Activated CD8-positive, alpha-beta memory T cell treated with anti-CD3 and anti-CD28 coated beads, Interleukin-2, amount 50 U/mL, for 24 hours (primary cell): ENCODE results near the gene PTPRT.

Experiments
- DNase-seq: peaks from one replicate; pipeline ENCODE4 v3.0.0-alpha.2; 2020; ENCODE audit errors: extremely low read depth

Gene PTPRT

DNA sequence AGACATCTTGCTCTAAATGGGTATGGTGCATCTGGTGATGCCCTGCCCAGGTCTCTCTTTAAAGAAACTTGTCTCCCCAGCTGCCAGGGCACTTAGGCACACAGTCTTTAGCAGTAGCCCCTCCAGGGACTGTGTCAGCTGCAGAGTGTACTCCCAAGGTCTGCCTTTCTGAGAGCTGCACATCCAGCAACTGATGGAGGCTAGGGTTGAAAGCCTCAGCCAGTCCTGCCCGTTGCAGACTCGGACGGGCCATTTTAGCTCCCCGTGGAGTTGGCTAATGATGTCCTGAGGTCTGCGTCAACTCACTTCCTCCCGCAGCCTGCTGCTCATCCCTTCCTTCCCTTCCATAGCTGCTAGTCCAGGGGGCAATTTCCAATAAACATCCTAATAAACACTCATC lies 381.8 kb downstream of the PTPRT start:
- no peak for DNase-seq

DNA sequence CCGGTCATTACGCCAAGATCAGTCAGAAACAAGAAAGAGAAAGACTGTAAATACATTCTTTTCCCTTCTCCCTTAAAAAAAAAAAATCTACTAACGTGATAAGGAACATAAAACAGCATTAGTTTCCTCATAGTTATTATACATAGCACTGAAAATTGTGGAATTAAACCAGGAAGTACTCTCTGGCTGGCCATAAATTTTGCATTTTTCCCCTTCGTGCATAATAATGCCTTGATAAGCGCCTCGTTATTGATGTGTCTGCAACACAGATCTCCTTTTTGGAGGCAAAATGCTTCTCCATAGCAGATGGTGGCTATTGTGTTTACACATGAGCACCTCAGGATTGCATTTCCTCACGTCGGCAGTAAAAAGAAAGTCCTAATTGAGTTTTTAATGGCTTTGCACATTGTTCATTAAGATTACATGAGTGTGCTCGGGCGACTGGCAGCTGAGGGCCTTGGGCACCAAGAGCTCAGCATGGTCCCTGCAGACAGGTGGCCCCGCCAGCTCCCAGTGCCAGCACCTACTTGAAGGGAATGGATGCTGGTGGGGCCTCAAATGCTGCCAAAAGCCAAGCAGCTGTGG lies 394.5 kb downstream of the PTPRT start:
- DNase-seq, result no peak

DNA sequence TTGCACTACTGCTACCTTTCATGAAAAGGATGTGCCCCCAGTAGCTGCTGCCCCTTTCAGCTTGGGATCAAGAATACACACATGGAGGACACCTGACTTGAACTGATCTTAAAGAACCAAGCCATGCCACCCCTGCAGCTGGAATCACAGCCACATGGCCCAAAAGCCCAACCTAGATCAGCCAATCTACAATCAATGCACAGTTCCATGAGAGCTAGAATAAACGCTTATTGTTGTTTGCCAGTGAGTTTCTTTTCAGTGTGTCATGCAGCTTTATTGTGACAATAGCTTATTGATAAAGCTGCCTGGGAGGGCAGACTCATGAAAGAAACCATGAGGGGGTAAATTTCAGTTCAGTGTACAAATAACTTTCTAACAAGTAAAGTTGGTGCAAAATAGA lies 397.7 kb downstream of the PTPRT start:
- DNase-seq, result no peak

DNA sequence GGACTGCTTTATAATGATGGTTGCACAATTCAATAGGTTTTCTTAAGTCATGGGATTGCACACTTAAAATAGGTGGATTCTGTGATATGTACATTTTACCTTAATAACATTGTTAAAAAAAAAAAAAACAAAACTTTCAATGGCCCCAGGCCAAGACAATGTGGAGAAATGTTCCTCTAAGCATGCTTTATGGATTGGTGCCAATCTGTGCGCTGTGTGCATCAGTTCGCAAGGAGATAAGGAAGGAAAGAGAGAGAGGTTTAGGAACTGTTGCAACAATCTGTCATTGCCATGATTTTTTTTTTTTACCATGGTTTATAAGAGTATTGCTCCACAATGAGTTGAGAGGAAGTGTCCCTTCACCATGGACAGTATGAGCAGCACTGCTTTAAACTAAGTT lies 399.6 kb downstream of the PTPRT start:
- no peak for DNase-seq

DNA sequence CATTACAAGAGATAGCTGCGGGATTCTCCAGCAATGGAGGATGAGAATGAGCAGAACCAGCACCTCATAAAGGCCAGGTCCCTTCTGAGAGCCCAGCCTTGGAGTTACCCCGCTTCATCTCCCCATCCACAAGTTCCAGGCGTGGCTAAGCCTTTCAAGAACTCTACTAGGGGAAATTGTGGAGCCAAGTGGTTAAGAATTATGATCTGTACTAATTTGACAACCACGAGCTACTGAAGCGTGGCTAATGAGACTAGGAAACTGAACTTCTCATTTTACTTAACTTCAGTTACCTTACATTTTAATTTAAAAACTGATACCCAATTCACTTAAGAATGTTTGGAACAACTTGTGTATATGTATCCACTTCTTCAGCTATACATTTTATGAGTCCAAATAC lies 401.0 kb downstream of the PTPRT start:
- no peak for DNase-seq

DNA sequence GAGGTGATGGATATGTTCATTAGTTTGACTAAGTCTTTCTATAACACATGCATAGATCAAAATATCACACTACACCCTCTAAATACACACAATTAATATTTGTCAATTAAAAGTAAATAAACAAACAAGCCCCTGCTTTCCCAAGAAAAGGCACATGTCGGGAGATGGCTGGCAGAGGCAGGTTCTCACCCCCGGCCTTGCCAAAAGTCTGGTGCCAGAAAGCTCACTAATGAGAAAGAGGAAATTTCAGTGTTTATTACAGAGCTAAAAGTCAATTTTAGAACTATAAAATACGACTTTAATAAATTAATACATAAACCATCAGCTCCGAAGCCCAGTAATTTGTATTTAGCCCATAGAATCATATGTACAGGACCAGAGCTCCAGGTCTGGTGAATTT lies 404.7 kb downstream of the PTPRT start:
- no peak for DNase-seq

DNA sequence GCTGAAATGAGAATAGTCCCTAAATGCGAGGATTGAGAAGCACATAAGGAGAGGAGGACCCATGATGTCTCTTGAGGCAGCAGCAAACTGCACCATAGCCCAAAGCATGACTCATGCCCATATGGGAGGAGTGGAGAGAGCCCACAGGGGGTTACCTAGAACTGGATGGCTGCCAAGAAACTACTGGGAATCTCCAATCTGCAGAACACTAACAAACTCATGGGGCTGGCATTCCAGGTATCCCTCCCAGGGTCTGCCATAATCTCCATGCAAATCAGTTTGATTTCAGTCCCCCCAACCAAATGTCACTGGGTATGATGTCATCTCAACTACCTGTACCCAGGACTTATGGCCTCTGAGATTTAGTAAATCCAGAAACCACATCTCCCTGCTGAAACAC lies 410.5 kb downstream of the PTPRT start:
- DNase-seq, result no peak

DNA sequence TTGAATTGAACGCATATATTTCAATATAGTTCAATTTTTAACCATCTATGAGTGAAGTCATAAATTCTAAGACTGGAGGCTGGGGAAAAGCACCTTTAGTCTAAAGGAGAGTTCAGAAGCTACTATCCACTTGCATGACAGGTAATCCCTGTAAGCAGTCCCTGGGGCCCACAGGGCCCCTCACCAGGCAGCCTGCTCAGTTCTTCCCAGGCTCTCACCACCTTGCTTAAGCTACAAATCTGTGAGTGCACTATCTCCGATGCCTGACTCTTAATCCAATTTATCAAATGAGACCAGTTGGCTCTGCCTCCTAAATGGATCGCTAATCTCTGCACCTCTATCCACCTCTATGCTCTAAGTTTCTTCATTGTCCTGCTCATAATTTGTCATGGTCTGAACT lies 413.8 kb downstream of the PTPRT start:
- no peak for DNase-seq

DNA sequence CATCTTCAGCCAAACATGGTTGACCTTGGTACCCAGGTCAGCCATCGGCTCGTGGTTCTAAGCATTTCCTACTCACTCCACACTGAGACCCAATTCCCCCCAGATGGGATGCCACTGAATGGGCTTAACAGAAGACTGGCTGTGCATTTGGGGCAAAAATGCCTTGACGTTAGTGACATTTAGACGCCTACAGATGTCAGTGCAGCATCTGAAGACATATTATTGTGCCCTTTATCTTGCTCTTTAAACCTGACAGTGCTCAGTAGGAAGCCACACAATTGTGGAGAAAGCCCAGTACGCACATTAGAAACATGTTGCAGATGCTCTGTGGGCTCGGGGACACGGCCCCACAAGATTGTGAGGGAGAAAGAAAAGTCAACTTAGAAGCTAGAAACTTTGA lies 414.7 kb downstream of the PTPRT start:
- DNase-seq, result no peak

DNA sequence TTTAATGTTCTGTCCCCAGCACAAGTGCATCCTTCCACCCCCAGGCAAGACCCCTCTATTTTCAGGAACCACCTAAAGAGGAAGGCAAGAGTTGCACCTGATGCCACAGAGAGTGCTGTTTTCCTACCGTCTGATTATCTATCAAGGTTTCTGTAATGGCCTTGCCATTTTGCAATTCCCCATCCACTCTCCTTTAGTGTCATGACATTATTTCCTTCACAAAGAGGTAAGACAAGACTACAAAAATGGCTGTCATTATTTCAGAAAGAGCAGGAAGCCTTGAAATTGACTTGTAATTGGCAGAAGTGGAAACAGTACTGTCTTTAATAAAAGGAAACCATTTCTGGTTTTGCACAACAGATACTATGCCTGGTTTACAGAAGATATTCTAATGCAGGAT lies 426.7 kb downstream of the PTPRT start:
- no peak for DNase-seq

DNA sequence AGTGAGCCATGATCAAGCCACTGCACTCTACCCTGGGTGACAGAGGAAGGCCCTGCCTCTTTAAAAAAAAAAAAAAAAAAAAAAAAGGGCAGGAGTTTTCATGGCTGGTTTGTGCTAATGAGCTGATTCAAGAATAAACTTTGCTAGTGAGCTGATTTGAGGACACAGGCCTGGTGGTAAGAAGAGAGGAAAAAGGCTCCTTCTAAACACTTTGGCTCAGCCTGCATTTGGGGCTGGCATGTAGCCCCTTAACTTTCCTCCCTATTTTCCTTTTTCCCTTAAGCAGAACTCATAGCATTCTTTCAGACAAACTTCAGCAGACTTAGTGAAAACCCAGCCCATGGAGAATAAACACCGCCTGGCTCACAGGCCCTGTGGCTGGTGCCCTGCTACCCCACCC lies 432.7 kb downstream of the PTPRT start:
- DNase-seq, result no peak

DNA sequence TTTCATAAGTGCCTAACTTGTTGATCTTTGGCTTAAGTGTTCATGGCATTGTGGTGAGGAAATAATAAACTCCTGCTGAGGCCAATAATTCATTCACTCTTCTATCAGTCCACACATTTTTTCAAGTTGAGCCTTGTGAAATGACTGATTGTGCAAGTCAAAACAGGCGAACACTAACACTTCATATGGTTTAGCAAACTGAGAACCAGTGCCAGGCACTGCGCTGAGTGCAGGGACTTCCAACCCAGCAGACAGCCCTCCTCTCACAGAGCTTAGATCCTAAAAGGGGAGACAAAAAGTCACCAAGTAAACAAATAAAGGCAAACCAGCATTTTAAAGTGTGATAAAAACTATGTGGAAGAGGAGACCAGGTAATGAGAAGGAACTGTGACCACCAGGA lies 435.0 kb downstream of the PTPRT start:
- DNase-seq, result no peak

DNA sequence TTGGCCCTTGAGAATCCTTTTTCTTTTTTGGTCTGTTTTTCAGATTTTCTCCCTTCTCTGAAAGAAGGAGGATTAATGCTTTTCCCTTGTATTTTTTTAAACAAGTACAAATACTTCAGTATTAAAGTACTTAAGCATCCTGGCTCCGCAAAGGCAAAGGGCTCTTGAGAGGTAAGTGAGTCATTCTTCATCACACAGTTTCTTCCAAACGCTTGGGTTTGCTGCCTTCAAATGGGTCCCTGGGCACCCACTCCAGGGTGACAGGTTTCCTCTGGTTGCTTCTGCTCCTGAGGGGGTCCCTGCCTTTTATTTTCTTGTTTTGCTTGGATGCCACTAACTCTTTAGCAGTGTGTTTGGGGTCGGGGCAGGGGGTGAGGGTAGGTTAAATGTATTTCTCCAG lies 437.1 kb downstream of the PTPRT start:
- no peak for DNase-seq

DNA sequence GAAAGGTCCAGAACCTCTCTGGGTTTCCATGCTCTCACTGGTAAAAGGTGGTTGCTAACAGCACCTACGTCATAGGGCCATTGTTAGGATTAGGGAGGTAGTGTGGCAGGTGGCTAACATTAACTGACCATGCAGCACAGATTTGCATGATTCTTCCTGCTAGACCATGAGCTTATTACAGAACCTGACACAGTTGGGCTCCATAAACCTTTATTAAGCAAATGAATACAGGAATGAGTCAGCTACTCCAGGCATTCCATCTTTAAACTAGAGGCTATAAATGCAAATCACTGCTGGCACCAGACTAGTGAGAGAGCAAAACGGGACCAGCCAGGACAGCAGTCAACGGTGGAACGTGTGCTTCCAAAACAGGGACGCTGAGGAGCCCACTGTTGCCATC lies 440.1 kb downstream of the PTPRT start:
- no peak for DNase-seq

DNA sequence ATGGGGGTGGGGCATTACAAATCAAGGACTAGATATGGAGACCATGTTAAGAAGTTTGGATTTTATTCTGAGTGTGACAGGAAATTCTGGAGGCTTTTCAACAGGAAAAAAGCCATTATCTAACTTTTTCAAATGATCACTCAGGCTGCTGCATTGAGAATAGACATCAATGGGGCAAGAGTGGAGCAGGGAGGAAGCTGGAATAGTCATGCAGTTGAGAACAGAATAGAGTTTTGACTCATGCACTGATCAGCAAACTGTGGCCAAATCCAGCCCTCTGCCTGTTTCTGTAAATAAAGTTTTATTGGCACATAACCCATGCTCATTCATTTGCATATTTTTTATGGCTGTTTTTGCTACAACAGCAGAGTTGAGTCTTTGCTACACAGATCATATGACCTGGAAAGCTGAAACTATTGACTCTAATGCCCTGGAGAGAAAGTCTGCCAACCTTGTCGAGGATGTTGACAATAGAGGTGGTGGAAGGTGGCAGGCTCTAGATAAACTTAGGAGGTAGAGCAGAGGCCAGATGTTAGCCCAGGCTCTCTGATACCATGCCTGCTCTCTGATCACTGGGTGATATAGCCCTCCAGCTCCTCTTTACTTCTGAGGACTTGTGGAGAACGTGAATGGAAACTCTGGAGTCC lies 441.8 kb downstream of the PTPRT start:
- DNase-seq, result no peak

DNA sequence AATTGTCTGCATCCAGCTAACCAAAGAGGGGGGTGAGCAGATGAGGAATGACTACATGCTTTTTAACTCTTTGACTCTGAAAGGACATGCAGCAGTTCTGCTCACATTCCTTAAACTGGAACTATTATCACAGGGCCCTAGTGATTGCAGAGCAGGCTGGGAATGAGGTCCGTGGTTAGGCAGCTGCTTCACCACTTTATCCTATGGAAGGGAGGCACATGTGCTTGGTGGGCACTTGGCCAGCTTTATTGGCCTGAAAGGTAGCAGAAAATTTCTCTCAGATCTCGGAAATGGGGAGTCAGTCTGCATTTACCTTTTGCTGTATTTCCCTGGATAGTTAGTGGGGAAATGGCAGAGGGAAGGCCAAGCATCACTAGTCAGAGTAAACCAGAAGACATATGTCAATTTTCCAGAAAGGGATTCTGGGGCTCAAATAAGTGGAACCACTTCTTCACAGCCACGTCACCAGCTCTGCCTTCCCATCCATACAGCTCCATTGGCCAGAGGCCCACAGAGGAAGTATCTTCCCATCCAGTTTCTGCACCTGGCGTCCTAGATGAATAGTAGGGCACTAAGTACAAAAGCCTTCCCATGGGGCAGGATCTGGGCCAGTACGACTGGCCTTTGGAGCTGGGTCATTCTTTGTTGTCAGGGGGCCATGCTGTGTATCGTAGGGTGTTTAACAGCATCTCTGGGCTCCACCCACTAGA lies 444.8 kb downstream of the PTPRT start:
- DNase-seq, result no peak

DNA sequence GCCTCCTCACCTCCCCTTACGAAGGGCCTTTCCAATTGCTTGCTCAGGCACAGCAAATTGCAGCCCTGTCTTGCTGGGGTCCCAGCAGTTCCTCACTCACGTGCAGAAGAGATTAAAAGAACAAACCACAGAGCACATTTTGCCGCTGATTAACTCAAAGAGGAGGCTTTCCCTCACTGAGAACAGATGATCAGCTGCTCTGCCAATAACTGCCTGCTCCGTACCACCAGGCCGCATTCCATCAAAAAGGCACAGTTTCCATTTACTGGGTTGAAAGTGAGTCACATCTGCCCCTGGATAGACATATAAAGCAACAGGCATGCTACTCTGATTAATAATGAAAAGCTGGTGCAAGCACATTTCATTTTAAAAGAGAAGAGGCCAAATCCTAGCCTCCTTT lies 446.8 kb downstream of the PTPRT start:
- no peak for DNase-seq

DNA sequence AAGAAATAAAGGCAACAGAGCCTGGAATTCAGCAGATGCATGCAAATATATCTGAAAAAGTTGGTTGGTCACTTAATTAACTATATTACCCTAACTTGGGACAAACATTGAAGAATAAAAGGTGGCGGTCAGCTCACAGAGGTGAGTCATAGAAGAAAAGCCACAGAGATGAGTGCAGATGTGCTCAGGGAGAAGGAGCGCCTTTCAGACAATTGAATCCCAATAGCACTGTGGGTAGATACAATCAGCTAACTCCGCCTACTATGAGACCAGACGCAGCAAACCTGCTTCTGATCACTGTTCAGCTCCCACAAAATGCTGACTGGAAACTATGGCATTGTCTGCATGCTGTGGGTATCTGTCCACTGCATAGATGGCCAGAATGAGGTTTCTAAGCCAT lies 447.8 kb downstream of the PTPRT start:
- DNase-seq, result no peak

DNA sequence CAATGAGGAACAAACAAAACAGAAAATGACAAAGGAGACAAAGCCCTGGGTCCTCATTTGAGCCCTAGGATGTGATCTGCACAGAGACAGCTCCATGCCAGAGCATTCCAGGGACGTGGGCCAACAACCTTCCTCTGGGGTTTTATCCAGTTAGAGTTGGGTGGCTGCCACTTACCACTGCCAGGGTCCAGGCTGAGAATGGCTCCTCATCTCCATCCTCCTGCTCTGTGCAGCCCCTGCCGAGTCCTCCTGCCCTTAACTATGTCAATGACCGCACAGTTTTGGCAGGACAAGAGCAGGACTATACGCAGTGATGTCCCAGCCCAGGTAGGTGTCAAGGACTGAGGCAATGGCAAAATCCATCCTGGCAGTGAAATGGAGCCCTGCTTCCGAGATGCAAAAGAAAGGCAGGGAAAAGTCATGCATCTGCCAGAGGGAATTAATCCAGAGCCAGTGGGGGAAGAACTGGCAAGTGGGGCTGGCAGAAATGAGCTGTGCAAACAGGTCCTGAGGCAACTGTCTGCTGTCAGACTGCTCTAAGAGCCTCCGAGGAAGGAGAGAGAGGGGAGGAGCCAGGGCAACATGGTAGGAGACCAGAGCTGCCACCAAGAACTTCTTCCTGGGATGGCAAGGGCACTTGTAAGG lies 449.4 kb downstream of the PTPRT start:
- DNase-seq, result no peak

DNA sequence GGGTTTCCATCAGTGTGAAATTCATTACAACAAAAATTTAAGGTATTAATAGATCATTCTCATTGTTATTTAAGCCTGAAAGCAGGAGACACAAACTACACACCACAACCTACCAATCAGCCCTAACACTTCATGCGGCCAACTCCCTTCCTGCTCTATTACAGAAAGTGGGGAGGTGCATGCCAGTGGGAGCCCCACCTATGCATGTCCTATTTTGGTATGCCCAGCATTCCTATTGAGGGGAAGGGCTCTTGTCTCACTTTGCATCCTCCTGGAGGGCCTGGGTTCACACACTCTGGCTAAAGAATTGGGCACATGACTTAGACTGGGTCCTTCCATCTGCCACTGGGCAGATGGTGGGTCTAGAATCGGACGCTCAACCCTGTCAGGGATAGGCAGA lies 450.0 kb downstream of the PTPRT start:
- DNase-seq, result no peak

DNA sequence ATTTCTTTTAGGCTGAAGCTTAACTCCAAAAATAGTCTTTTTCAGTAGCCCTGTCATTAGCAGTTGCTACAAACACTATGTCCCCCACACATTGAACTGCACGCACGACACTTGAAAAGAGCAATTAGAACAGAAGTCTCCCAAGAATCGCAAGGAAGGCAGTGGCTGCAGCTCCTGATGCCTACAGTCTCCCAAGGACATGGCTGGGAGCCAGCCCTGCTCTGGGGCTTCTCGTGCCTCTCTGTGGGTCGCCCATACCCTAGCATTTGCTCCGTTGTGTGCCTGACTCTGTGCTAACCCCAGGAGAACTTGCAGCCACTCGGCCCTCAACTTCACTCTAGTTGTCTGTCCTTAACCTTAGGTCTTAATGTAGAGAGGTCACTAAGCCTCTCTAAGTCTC lies 454.2 kb downstream of the PTPRT start:
- DNase-seq, result no peak

DNA sequence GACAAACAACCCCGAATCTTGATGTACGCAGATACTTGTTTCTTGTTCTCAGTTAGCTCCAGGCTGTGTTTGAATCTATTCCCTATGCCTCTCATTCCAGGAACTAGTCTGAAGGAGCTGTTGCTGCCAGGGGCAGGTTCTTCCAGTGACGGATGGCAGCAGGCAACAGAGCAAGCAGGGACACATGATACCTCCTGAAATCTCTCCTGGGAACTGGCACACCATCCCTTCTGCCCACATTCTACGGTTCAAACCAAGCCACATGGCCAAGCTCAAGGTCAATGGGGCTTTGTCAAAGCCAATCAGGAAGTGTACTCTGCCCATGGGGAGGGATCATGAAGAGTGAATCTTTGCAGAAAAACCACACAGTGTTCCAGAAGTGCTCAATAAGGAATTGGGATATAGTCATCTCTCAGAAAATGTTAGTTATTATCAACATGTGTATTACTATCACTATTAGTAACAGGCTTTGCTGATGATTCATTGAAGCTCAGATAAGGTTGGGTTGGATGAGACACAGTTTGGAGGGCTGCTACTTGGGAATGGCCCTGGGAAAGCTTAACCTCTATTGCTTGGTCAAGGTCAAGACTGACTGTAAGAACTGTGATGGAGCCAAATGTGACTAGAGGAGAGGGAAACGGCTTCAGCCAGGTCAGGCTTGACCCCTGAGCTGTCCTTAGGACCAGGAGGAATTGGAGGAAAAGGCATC lies 454.9 kb downstream of the PTPRT start:
- no peak for DNase-seq
